Measurements from ENCODE around the gene SRRM4.

DNA sequence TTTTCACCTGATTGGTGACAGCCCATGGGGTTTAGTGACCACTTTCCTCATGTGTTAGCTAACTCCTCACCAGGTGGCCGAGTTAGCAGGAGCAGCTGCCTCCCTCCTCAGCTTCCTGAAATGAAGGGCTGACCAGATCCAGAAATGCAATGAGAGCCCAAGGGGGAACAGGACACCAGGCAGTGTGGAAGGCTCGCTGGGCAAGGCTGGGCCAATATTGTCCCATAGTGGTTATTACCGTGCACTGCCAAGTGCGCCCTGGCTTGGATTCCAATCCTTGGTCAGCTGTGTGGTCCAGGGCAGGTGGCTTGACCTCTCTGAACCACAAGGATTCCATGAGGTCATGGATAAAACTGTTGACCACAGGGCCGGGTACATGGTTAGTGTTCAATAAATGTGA lies 193.7 kb downstream of the SRRM4 start:
- TF ChIP-seq EP300 (IDR thresholded peaks at IDR 0.05; ENCODE audit: borderline replicate concordance), result no peak
- TF ChIP-seq RAD21 (IDR thresholded peaks at IDR 0.05; ENCODE audit: low read depth), result no peak
- no peak for TF ChIP-seq TAF1 (IDR thresholded peaks at IDR 0.05; ENCODE audit: low read depth)
- no peak for TF ChIP-seq TCF12 (IDR thresholded peaks at IDR 0.05; ENCODE audit: low read depth)
- no peak for TF ChIP-seq YY1 (IDR thresholded peaks at IDR 0.05; ENCODE audit: low read depth)
- no peak for TF ChIP-seq CREB1 (IDR thresholded peaks at IDR 0.05; ENCODE audit: low read depth)
- TF ChIP-seq CEBPB (IDR thresholded peaks at IDR 0.05), result no peak
- no peak for TF ChIP-seq USF1 (IDR thresholded peaks at IDR 0.05)
- TF ChIP-seq, protein P1, sequence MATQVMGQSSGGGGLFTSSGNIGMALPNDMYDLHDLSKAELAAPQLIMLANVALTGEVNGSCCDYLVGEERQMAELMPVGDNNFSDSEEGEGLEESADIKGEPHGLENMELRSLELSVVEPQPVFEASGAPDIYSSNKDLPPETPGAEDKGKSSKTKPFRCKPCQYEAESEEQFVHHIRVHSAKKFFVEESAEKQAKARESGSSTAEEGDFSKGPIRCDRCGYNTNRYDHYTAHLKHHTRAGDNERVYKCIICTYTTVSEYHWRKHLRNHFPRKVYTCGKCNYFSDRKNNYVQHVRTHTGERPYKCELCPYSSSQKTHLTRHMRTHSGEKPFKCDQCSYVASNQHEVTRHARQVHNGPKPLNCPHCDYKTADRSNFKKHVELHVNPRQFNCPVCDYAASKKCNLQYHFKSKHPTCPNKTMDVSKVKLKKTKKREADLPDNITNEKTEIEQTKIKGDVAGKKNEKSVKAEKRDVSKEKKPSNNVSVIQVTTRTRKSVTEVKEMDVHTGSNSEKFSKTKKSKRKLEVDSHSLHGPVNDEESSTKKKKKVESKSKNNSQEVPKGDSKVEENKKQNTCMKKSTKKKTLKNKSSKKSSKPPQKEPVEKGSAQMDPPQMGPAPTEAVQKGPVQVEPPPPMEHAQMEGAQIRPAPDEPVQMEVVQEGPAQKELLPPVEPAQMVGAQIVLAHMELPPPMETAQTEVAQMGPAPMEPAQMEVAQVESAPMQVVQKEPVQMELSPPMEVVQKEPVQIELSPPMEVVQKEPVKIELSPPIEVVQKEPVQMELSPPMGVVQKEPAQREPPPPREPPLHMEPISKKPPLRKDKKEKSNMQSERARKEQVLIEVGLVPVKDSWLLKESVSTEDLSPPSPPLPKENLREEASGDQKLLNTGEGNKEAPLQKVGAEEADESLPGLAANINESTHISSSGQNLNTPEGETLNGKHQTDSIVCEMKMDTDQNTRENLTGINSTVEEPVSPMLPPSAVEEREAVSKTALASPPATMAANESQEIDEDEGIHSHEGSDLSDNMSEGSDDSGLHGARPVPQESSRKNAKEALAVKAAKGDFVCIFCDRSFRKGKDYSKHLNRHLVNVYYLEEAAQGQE (IDR thresholded peaks at IDR 0.05; ENCODE audit: low read depth), result no peak
- TF ChIP-seq NFIC (IDR thresholded peaks at IDR 0.05), result no peak
- TF ChIP-seq FOXM1 (IDR thresholded peaks at IDR 0.05; ENCODE audit: borderline replicate concordance, low read depth), result no peak
- no peak for TF ChIP-seq MAX (IDR thresholded peaks at IDR 0.05)
- no peak for TF ChIP-seq EGR1 (IDR thresholded peaks at IDR 0.05)
- no peak for TF ChIP-seq TEAD4 (IDR thresholded peaks at IDR 0.05)
